OCI-LY3 (cell line): ENCODE data around the gene COMMD1.
A peak's percentile ranks its signal among the peaks of the same experiment; 100 is the strongest.

ENCODE experiments used
- H2AFZ ChIP-seq: fragments of 200-600, 300-600 bp; shearing (Covaris generic); 2 replicates; pipeline ENCODE4 v1.6.0; 2014; ENCODE audit warnings: antibody characterized with exemption, low read depth, low read length
- H3K27ac ChIP-seq: fragments of 200-600, 300-600 bp; sonication (generic); 2 replicates; pipeline ENCODE4 v1.5.1; 2014; ENCODE audit warnings: mild to moderate bottlenecking, low read length, moderate library complexity, mixed read lengths
- H3K27me3 ChIP-seq: fragments of 200-600, 300-600 bp; sonication (generic); 2 replicates; pipeline ENCODE4 v1.6.1; 2014; ENCODE audit warnings: low read depth, low read length, mixed read lengths
- H3K36me3 ChIP-seq: fragments of 200-600, 300-600 bp; sonication (generic); replicated peaks from 2 replicates; pipeline ENCODE3; 2014; ENCODE audit warnings: low read depth, low read length, mixed read lengths
- H3K4me1 ChIP-seq: fragments of 300-600, 200-600 bp; sonication (generic); 2 replicates; pipeline ENCODE4 v1.6.1; 2014; ENCODE audit warnings: low read length, mixed read lengths
- H3K4me2 ChIP-seq: fragments of 200-600, 300-600 bp; sonication (generic); 2 replicates; pipeline ENCODE4 v1.6.1; 2014; ENCODE audit warnings: low read length, mixed read lengths
- H3K4me3 ChIP-seq: fragments of 300-600, 200-600 bp; sonication (generic); 2 replicates; pipeline ENCODE4 v1.5.1; 2014; ENCODE audit warnings: antibody characterized with exemption, mild to moderate bottlenecking, low read length, moderate library complexity
- H3K79me2 ChIP-seq: fragments of 300-600, 200-600 bp; shearing (Covaris generic); 2 replicates; pipeline ENCODE4 v1.6.1; 2014; ENCODE audit warnings: mild to moderate bottlenecking, low read length, mixed read lengths
- H3K9ac ChIP-seq: fragments of 300-600, 200-600 bp; shearing (Covaris generic); 2 replicates; pipeline ENCODE4 v1.6.0; 2014; ENCODE audit warnings: mild to moderate bottlenecking, low read length, moderate library complexity
- H3K9me3 ChIP-seq: fragments of 200-600, 300-600 bp; shearing (Covaris generic); 2 replicates; pipeline ENCODE4 v1.6.1; 2014; ENCODE audit warnings: low read length, mixed read lengths; ENCODE audit not compliant: insufficient read depth
- H4K20me1 ChIP-seq: fragments of 200-600, 300-600 bp; sonication (generic); 2 replicates; pipeline ENCODE4 v1.6.1; 2016; ENCODE audit warnings: low read length, mixed read lengths; ENCODE audit not compliant: insufficient read depth
- EZH2phosphoT487 ChIP-seq: fragments of 200-600 bp; shearing (Covaris generic); IDR thresholded peaks from 2 replicates; pipeline ENCODE4 v1.6.1; 2018; ENCODE audit warnings: antibody characterized with exemption, mixed run types, low read depth
- TF ChIP-seq, protein P1 (sequence below): fragments of 200-600, 300-600 bp; sonication (generic); IDR thresholded peaks from 2 replicates; pipeline ENCODE4 v1.5.1; 2014; ENCODE audit warnings: antibody characterized with exemption, low read length, low read depth

Gene COMMD1

DNA sequence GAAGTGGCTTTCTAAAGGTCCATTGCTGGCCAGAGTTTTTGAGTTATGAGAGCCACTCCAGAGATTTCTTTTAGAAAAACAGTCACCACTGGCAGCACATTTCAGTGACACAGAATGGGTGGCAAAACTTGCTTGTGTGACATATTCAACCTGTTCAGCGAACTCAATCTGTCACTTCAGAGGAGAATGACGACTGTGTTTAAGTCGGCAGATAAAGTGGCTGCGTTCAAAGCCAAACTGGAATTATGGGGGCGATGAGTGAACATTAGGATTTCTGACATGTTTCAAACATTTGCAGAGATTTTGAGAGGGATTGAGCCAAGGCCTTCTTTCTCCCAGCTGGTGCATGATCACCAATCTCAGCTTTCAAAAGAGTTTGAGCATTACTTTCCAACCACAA, 150.9 kb downstream of the COMMD1 start:
- Histone ChIP-seq H3K4me2 (no peak overlapping the region), H4K20me1 (no peaks in the 10 kb centered on the region), H3K4me1 (peaks cover 38% of the 10 kb centered on the region), H3K36me3 (peaks cover 5% of the 10 kb centered on the region), H3K9me3 (no peaks in the 10 kb centered on the region), H3K4me3 (no peak overlapping the region), H3K27ac (no peak overlapping the region), H3K9ac (no peak overlapping the region), H3K27me3 (no peaks in the 10 kb centered on the region), H2AFZ (no peak overlapping the region), H3K79me2 (no peaks in the 10 kb centered on the region)
- TF ChIP-seq, protein P1, sequence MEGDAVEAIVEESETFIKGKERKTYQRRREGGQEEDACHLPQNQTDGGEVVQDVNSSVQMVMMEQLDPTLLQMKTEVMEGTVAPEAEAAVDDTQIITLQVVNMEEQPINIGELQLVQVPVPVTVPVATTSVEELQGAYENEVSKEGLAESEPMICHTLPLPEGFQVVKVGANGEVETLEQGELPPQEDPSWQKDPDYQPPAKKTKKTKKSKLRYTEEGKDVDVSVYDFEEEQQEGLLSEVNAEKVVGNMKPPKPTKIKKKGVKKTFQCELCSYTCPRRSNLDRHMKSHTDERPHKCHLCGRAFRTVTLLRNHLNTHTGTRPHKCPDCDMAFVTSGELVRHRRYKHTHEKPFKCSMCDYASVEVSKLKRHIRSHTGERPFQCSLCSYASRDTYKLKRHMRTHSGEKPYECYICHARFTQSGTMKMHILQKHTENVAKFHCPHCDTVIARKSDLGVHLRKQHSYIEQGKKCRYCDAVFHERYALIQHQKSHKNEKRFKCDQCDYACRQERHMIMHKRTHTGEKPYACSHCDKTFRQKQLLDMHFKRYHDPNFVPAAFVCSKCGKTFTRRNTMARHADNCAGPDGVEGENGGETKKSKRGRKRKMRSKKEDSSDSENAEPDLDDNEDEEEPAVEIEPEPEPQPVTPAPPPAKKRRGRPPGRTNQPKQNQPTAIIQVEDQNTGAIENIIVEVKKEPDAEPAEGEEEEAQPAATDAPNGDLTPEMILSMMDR = no peak
- no peak for TF ChIP-seq EZH2phosphoT487

DNA sequence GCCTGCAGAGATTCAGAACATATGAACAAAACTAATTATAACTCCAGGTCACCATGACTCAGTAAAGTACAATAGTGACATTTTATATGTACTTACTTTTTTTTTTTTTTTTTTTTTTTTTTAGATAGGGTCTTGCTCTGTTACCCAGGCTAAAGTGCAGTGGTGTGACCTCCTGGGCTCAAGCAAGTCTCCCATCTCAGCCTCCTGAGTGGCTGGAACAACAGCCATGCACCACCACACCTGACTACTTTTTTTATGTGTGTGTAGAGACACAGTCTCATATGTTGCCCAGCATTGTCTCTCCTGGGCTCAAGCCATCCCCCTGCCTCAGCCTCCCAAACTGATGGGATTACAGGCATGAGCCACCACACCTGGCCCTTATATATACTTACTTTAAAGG, 159.8 kb downstream of the COMMD1 start:
- Histone ChIP-seq H3K27me3 (no peaks in the 10 kb centered on the region), H3K4me1 (peaks cover 73% of the 10 kb centered on the region), H3K79me2 (no peaks in the 10 kb centered on the region), H3K9me3 (peaks cover 5% of the 10 kb centered on the region; the same call in 1 of the 2 replicates), H3K36me3 (peaks cover 15% of the 10 kb centered on the region), H3K4me3 (peak overlapping the region; percentile 30), H2AFZ (no peak overlapping the region), H4K20me1 (no peaks in the 10 kb centered on the region), H3K4me2 (peak overlapping the region; percentile 49), H3K9ac (peak overlapping the region; percentile 61), H3K27ac (peak overlapping the region; percentile 87)
- TF ChIP-seq, protein P1 = no peak
- no peak for TF ChIP-seq EZH2phosphoT487

DNA sequence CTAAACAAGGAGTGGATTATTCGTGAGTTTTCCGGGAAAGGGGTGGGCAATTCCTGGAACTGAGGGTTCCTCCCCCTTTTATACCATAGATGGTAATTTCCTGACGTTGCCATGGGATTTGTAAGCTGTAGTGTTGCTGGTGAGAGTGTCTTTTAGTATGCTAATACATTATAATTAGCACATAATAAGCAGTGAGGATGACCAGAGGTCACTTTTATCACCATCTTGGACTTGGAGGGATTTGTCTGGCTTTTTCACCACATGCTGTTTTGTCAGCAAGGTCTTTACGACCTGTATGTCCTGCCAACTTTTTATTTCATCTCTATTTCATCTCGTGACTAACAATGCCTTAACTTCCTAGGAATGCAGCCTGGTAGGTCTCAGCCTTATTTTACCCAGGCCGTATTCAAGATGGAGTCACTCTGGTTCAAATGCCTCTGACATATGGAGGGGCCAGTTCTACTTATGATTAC, 165.7 kb downstream of the COMMD1 start:
- H3K9me3 ChIP-seq = peaks cover 12% of the 10 kb centered on the region; the same call in 1 of the 2 replicates
- no peaks in the 10 kb centered on the region for H3K79me2 ChIP-seq
- H3K27me3 ChIP-seq = no peaks in the 10 kb centered on the region
- H3K4me1 ChIP-seq = peaks cover 24% of the 10 kb centered on the region
- no peak overlapping the region for H2AFZ ChIP-seq
- no peaks in the 10 kb centered on the region for H4K20me1 ChIP-seq
- no peak overlapping the region for H3K9ac ChIP-seq
- peaks cover 25% of the 10 kb centered on the region for H3K36me3 ChIP-seq
- H3K4me3 ChIP-seq = no peak overlapping the region
- TF ChIP-seq, protein P1 = no peak
- no peak for TF ChIP-seq EZH2phosphoT487
- H3K4me2 ChIP-seq = no peak overlapping the region
- H3K27ac ChIP-seq = no peak overlapping the region

DNA sequence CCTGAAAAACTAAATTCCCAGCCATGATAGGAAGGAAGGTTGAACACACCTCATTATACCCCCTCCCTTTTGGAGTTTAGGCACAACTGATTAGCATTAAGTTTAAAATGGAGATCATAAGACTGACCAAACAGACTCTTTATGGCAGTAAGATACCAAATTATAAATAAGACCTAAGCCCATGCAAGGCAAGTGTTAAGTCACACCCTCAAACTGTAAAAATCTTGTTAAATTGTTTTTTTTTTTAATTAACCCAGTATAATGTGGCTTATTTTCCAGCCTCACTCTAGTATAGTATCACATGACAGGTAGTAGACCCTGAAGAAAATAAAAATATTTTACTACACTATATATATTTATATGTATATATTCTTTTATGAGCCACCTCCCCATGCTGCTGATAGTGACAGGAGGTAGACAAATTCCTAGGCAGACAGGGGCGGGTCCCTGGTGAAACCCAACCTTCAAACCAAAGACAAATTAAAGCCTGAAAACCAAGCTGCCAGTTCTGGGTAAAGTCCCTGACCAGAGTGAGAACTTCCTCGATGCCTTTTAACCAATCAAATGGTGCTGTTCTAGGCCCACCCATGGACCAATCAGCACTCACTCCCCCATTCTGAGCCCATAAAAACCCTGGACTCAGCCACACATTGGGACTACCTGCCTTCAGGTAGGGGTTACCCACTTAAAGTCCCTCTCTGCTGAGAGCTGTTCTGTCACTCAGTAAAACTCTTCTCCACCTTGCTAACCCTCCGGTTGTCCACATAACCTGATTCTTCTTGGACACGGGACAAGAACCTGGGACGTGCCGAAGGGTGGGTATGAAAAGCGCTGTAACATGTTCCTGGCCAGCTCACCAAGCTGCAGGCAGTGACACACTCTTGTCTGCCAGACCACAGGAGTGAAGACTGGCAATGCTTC, 166.5 kb downstream of the COMMD1 start:
- Histone ChIP-seq H3K9me3 (0 out of 2 replicates have a peak, but pooled peaks cover 8% of the 10 kb centered on the region), H3K9ac (no peak overlapping the region), H3K4me3 (no peak overlapping the region), H3K4me2 (no peak overlapping the region), H3K4me1 (peaks cover 16% of the 10 kb centered on the region), H3K79me2 (no peaks in the 10 kb centered on the region), H3K27me3 (no peaks in the 10 kb centered on the region), H4K20me1 (no peaks in the 10 kb centered on the region), H3K27ac (no peak overlapping the region), H2AFZ (no peak overlapping the region), H3K36me3 (peaks cover 24% of the 10 kb centered on the region)
- TF ChIP-seq EZH2phosphoT487 = no peak
- TF ChIP-seq, protein P1 = no peak
